HEK293 (cell line): ENCODE data around the gene LAG3.

Source experiments
- AEBP2 ChIP-seq: fragments of 450-650 bp; formaldehyde crosslinking; IDR thresholded peaks from 2 replicates; pipeline ENCODE4 v1.5.1; 2016; ENCODE audit warnings: missing biosample characterization, missing genetic modification characterization, borderline replicate concordance
- EGR2 ChIP-seq: fragments of 450-650 bp; formaldehyde crosslinking; IDR thresholded peaks from 2 replicates; pipeline ENCODE4 v1.5.1; 2016; ENCODE audit warnings: low read depth, missing biosample characterization, missing genetic modification characterization
- RBAK ChIP-seq: fragments of 450-650 bp; formaldehyde crosslinking; IDR thresholded peaks from 2 replicates; pipeline ENCODE4 v1.5.1; 2016; ENCODE audit warnings: missing biosample characterization, missing genetic modification characterization
- SETDB1 ChIP-seq: IDR thresholded peaks from one replicate; pipeline ENCODE4 v1.6.1; 2017; ENCODE audit warnings: mild to moderate bottlenecking, low read length, moderate library complexity, mixed read lengths; ENCODE audit not compliant: insufficient read length
- TRIM28 ChIP-seq: IDR thresholded peaks from 2 replicates; pipeline ENCODE4 v1.6.1; 2011; ENCODE audit warnings: low read length, control low read depth, borderline replicate concordance
- YY2 ChIP-seq: fragments of 450-650 bp; formaldehyde crosslinking; IDR thresholded peaks from 2 replicates; pipeline ENCODE4 v1.5.1; 2016; ENCODE audit warnings: missing biosample characterization, missing genetic modification characterization
- ZBTB20 ChIP-seq: fragments of 450-650 bp; formaldehyde crosslinking; IDR thresholded peaks from 2 replicates; pipeline ENCODE4 v1.5.1; 2016; ENCODE audit warnings: missing biosample characterization, missing genetic modification characterization
- ZBTB26 ChIP-seq: fragments of 450-650 bp; formaldehyde crosslinking; optimal IDR thresholded peaks from 2 replicates; pipeline ENCODE3; 2016; ENCODE audit warnings: missing biosample characterization, mild to moderate bottlenecking, missing genetic modification characterization
- ZEB2 ChIP-seq: fragments of 450-650 bp; formaldehyde crosslinking; IDR thresholded peaks from 2 replicates; pipeline ENCODE4 v1.5.1; 2016; ENCODE audit warnings: missing biosample characterization, missing genetic modification characterization
- ZFHX2 ChIP-seq: fragments of 450-650 bp; formaldehyde crosslinking; conservative IDR thresholded peaks from 2 replicates; pipeline ENCODE4 v1.5.1; 2016; ENCODE audit warnings: missing biosample characterization, missing genetic modification characterization
- ZIC2 ChIP-seq: fragments of 450-650 bp; formaldehyde crosslinking; IDR thresholded peaks from 2 replicates; pipeline ENCODE4 v1.5.1; 2016; ENCODE audit warnings: missing biosample characterization, missing genetic modification characterization
- ZNF140 ChIP-seq: fragments of 450-650 bp; formaldehyde crosslinking; IDR thresholded peaks from 2 replicates; pipeline ENCODE4 v1.5.1; 2016; ENCODE audit warnings: missing biosample characterization, missing genetic modification characterization
- ZNF148 ChIP-seq: fragments of 450-650 bp; formaldehyde crosslinking; IDR thresholded peaks from 2 replicates; pipeline ENCODE4 v1.5.0; 2017; ENCODE audit warnings: missing biosample characterization, missing genetic modification characterization, borderline replicate concordance
- ZNF18 ChIP-seq: fragments of 450-650 bp; formaldehyde crosslinking; IDR thresholded peaks from 2 replicates; pipeline ENCODE4 v1.5.1; 2016; ENCODE audit warnings: missing biosample characterization, missing genetic modification characterization
- ZNF239 ChIP-seq: fragments of 450-650 bp; formaldehyde crosslinking; IDR thresholded peaks from 2 replicates; pipeline ENCODE4 v1.5.1; 2016; ENCODE audit warnings: missing biosample characterization, missing genetic modification characterization
- ZNF311 ChIP-seq: fragments of 450-650 bp; formaldehyde crosslinking; IDR thresholded peaks from 2 replicates; pipeline ENCODE4 v1.5.1; 2017; ENCODE audit warnings: missing biosample characterization, missing genetic modification characterization, borderline replicate concordance
- ZNF350 ChIP-seq: fragments of 450-650 bp; formaldehyde crosslinking; IDR thresholded peaks from 2 replicates; pipeline ENCODE4 v1.5.0; 2017; ENCODE audit warnings: missing biosample characterization, mild to moderate bottlenecking, missing genetic modification characterization
- ZNF473 ChIP-seq: fragments of 450-650 bp; formaldehyde crosslinking; IDR thresholded peaks from 2 replicates; pipeline ENCODE4 v1.5.1; 2017; ENCODE audit warnings: missing biosample characterization, missing genetic modification characterization
- ZNF521 ChIP-seq: fragments of 450-650 bp; formaldehyde crosslinking; IDR thresholded peaks from 2 replicates; pipeline ENCODE4 v1.5.1; 2017; ENCODE audit warnings: missing biosample characterization, mild to moderate bottlenecking, missing genetic modification characterization
- ZNF560 ChIP-seq: fragments of 450-650 bp; formaldehyde crosslinking; IDR thresholded peaks from 2 replicates; pipeline ENCODE4 v1.5.1; 2017; ENCODE audit warnings: missing biosample characterization, missing genetic modification characterization, borderline replicate concordance
- ZNF626 ChIP-seq: fragments of 450-650 bp; sonication (Bioruptor Pico); formaldehyde crosslinking; IDR thresholded peaks from 2 replicates; pipeline ENCODE4 v1.5.1; 2018; ENCODE audit warnings: missing biosample characterization, missing genetic modification characterization, inconsistent platforms
- ZNF645 ChIP-seq: fragments of 450-650 bp; formaldehyde crosslinking; IDR thresholded peaks from 2 replicates; pipeline ENCODE4; 2016; ENCODE audit warnings: missing biosample characterization, missing genetic modification characterization
- ZXDB ChIP-seq: fragments of 450-650 bp; formaldehyde crosslinking; IDR thresholded peaks from 2 replicates; pipeline ENCODE4 v1.5.1; 2016; ENCODE audit warnings: missing biosample characterization, missing genetic modification characterization
- TF ChIP-seq, protein P1 (sequence below): fragments of 450-650 bp; formaldehyde crosslinking; IDR thresholded peaks from 2 replicates; pipeline ENCODE4 v1.5.1; 2017; ENCODE audit warnings: missing biosample characterization, missing genetic modification characterization
- TF ChIP-seq, protein P2 (sequence below): fragments of 450-650 bp; formaldehyde crosslinking; IDR thresholded peaks from 2 replicates; pipeline ENCODE4 v1.5.1; 2016; ENCODE audit warnings: missing biosample characterization, missing genetic modification characterization
- TF ChIP-seq, protein P3 (sequence below): fragments of 450-650 bp; formaldehyde crosslinking; IDR thresholded peaks from 2 replicates; pipeline ENCODE4 v1.5.1; 2017; ENCODE audit warnings: missing biosample characterization, missing genetic modification characterization
- TF ChIP-seq, protein P4 (sequence below): fragments of 450-650 bp; formaldehyde crosslinking; IDR thresholded peaks from 2 replicates; pipeline ENCODE4 v1.5.1; 2016; ENCODE audit warnings: missing biosample characterization, missing genetic modification characterization

LAG3 gene

GRCh38 chr12:6817662-6818157 lies 45.4 kb downstream of the LAG3 start (continued):
- TF ChIP-seq AEBP2 (tag by site-specific recombination), result 0 out of 2 replicates have a peak, but pooled peaks have one; percentile 26
- peak; percentile 65 for TF ChIP-seq ZFHX2 (tag by site-specific recombination)
- TF ChIP-seq ZNF311 (tag by site-specific recombination), result 0 out of 2 replicates have a peak, but pooled peaks have one; percentile 70
- TF ChIP-seq, protein P1, sequence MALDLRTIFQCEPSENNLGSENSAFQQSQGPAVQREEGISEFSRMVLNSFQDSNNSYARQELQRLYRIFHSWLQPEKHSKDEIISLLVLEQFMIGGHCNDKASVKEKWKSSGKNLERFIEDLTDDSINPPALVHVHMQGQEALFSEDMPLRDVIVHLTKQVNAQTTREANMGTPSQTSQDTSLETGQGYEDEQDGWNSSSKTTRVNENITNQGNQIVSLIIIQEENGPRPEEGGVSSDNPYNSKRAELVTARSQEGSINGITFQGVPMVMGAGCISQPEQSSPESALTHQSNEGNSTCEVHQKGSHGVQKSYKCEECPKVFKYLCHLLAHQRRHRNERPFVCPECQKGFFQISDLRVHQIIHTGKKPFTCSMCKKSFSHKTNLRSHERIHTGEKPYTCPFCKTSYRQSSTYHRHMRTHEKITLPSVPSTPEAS (tag by site-specific recombination), result peak; percentile 99
- TF ChIP-seq ZBTB20 (tag by site-specific recombination), result no peak
- no peak for TF ChIP-seq ZBTB26 (tag by site-specific recombination)
- TF ChIP-seq ZNF626 (tag by site-specific recombination), result no peak
- TF ChIP-seq EGR2 (tag by site-specific recombination), result peak; percentile 55
- TF ChIP-seq, protein P2, sequence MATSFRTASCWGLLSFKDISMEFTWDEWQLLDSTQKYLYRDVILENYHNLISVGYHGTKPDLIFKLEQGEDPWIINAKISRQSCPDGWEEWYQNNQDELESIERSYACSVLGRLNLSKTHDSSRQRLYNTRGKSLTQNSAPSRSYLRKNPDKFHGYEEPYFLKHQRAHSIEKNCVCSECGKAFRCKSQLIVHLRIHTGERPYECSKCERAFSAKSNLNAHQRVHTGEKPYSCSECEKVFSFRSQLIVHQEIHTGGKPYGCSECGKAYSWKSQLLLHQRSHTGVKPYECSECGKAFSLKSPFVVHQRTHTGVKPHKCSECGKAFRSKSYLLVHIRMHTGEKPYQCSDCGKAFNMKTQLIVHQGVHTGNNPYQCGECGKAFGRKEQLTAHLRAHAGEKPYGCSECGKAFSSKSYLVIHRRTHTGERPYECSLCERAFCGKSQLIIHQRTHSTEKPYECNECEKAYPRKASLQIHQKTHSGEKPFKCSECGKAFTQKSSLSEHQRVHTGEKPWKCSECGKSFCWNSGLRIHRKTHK (tag by site-specific recombination), result no peak
- TF ChIP-seq ZNF148, result 0 out of 2 replicates have a peak, but pooled peaks have one; percentile 66
- no peak for TF ChIP-seq ZXDB (tag by site-specific recombination)
- TF ChIP-seq, protein P3, sequence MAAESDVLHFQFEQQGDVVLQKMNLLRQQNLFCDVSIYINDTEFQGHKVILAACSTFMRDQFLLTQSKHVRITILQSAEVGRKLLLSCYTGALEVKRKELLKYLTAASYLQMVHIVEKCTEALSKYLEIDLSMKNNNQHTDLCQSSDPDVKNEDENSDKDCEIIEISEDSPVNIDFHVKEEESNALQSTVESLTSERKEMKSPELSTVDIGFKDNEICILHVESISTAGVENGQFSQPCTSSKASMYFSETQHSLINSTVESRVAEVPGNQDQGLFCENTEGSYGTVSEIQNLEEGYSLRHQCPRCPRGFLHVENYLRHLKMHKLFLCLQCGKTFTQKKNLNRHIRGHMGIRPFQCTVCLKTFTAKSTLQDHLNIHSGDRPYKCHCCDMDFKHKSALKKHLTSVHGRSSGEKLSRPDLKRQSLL, result no peak
- TF ChIP-seq ZNF350, result no peak
- TF ChIP-seq ZIC2 (tag by site-specific recombination), result no peak
- TF ChIP-seq ZNF645 (tag by site-specific recombination), result 0 out of 2 replicates have a peak, but pooled peaks have one; percentile 10
- peak; percentile 57; the same call in 1 of the 2 replicates for TF ChIP-seq ZNF473 (tag by site-specific recombination)
- no peak for TF ChIP-seq ZEB2 (tag by site-specific recombination)
- TF ChIP-seq, protein P4, sequence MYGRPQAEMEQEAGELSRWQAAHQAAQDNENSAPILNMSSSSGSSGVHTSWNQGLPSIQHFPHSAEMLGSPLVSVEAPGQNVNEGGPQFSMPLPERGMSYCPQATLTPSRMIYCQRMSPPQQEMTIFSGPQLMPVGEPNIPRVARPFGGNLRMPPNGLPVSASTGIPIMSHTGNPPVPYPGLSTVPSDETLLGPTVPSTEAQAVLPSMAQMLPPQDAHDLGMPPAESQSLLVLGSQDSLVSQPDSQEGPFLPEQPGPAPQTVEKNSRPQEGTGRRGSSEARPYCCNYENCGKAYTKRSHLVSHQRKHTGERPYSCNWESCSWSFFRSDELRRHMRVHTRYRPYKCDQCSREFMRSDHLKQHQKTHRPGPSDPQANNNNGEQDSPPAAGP (tag by site-specific recombination), result no peak
- no peak for TF ChIP-seq ZNF239
- TF ChIP-seq YY2 (tag by site-specific recombination), result 0 out of 2 replicates have a peak, but pooled peaks have one; percentile 15
- no peak for TF ChIP-seq RBAK (tag by site-specific recombination)
- no peak for TF ChIP-seq ZNF140
- TF ChIP-seq ZNF560 (tag by site-specific recombination), result no peak
- peak; percentile 12; the same call in 1 of the 2 replicates for TF ChIP-seq ZNF521 (tag by site-specific recombination)
- no peak for TF ChIP-seq TRIM28
- TF ChIP-seq ZNF18 (tag by site-specific recombination), result peak; percentile 99
- no peak for TF ChIP-seq SETDB1
